ENCODE measurements around the gene PRKN.
"Not testable (repeated sequence)": the region's sequence is repeated elsewhere in the genome, so short reads cannot be mapped to it uniquely, and the experiment has no call there.

Gene PRKN

DNA sequence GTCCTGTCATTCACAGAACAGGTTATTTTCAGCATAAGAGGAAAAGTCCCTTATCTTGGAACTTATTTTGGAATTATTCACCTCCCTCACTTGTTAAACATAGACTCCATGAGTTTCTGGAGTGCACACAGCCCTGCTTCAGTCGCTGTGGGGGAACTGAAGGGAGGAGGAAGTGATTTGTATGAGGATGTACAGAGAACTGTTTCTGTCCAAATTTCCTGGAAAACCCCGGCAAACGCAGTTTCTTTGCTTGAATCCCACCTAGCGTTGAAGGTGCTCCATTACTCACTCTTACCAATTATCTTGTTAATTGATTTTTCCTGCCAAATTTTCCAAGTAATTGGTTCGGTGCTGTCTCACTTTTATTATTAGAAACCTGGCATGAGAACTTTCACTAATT, 1375.7 kb downstream of the PRKN start:
- DNase-seq = no peak

GRCh38 chr6:161349886-161350285, 1377.7 kb downstream of the PRKN start:
- no peak for DNase-seq

DNA sequence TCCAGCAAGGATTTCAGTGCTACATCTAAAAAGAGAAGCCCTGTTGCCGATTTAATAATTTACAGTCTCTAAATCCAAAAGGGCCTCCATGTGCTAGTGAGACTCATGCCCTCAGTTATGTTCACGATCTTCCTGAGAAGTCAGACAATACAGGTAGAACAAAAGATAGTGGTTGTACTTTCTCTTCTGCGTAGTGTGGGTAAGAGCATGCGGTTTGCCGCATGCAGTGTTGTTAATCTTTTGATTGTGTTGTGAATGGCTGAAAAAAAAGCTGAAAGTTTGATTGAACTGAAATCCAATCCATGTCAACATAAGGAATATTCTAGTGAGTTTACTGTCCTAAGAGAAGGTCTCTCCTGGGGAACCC, 1379.0 kb downstream of the PRKN start:
- no peak for DNase-seq

DNA sequence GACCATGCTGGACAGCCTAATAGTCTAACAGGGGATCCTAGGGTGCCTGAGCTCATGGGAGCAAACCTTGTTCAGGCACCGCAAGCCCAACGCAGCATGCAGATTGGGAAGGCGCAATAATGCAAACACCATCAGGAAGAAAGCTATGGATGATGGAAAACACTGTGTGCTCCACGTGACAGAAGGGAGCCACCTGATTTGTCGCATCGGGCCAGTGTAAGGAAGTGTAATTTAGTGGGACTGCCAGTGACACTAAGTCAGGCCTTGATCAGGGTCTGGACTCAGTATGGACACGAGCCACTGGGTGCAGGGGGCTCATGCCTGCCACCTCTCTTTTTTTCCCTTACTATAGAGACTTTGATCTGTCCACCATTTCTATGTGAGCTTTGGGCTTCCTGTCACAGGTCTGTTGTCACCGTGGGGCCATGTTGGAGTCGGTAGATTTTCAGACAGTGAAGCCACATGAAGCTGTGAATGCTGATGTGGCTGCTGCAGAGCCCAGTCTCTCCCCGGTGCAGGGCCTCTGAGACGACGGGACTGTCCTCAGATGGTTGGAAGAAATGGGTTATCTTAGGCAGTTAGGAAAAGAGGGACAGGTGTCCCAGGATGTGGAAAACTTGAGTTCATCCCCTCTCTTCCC, 1379.5 kb downstream of the PRKN start:
- DNase-seq = no peak

GRCh38 chr6:161347125-161347524, 1380.4 kb downstream of the PRKN start:
- DNase-seq = no peak

GRCh38 chr6:161346717-161347116, 1380.8 kb downstream of the PRKN start:
- no peak for DNase-seq

- no peak for DNase-seq
Measured at GRCh38 chr6:161344626-161345025, 1382.9 kb downstream of the PRKN start.

DNA sequence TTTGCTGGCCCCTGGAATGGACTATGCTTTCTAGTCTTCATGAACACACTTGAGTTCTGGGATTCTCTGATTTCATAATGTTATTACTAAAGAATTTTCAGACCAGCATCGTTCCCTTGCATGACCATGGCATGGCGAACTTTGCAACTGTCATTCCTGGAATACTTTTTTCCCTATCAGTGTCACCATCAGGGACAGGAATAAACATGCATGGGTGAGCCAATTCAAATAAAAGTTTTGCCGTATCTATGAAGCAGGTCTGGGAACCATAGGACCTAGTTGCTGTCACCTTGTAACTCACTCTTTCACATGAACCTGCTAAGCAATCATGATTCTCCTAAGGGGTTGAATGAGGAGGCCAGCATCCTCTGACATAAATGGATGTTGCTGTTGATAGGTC, 1385.5 kb downstream of the PRKN start:
- DNase-seq = no peak

- no peak for DNase-seq
Measured at GRCh38 chr6:161341638-161342037, 1385.9 kb downstream of the PRKN start.

GRCh38 chr6:161338015-161338414, 1389.6 kb downstream of the PRKN start:
- no peak for DNase-seq

- no peak for DNase-seq
Measured at GRCh38 chr6:161336479-161336878, 1391.1 kb downstream of the PRKN start.

GRCh38 chr6:161333410-161333809, 1394.2 kb downstream of the PRKN start:
- no peak for DNase-seq

DNA sequence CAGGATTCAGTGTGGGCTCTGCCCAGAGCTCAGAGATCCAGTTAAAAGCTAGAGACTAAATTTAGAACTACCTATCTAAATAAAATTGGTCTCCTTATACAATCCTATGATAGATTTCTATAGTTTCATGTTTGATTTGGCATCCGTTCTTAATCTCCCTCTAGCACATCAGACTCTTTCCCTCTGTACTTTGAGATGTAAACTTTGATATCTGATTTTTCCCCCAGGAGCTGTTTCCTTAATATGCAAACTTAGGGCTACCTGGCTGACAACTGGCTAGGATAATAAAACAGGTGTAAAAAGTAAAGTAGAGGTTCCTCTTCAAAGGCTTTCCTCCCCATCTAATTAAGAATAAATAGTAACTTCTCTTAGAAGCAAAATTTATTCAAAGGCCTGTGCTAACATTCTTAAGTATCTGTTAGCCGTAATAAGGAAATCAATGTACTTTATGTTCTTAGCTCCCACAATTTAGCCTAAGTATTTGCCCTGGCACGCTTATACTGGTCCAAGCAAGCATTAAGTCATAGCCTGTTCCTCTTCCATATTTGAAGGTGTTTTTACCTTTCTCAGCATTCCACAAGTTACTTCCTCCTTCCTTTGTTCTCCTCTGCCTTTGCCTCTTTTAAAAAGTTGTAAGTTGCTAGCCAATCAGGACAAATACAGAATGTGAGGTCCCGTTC, 1396.0 kb downstream of the PRKN start:
- not testable (repeated sequence) for DNase-seq

GRCh38 chr6:161327360-161327953, 1400.1 kb downstream of the PRKN start:
- no peak for DNase-seq

- no peak for DNase-seq
Measured at GRCh38 chr6:161319231-161319630, 1408.3 kb downstream of the PRKN start.

DNA sequence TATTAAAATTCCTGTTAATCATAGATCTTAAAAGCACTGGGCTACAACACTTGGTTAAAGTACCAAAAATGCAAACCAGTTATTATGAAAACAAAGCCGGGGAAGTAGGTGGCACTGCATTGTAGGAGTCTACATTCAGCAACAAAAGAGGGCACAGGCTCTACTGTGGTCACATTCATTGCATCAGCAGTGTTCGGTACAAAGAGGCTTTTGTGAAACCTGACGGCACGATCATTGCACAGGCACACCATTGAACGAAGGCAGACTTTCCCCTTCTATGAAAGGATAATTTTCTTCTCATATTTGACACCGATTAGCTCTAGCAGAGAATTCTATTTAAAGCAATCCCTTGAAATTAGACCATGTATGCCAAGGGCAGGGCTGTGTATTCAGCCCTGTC, 1409.1 kb downstream of the PRKN start:
- no peak for DNase-seq

- DNase-seq = no peak
Measured at GRCh38 chr6:161316531-161316930, 1411.0 kb downstream of the PRKN start.

- not testable (repeated sequence) for DNase-seq
Measured at GRCh38 chr6:161315246-161315917, 1412.2 kb downstream of the PRKN start.

- not testable (repeated sequence) for DNase-seq
Measured at GRCh38 chr6:161314541-161315245, 1412.9 kb downstream of the PRKN start.

DNA sequence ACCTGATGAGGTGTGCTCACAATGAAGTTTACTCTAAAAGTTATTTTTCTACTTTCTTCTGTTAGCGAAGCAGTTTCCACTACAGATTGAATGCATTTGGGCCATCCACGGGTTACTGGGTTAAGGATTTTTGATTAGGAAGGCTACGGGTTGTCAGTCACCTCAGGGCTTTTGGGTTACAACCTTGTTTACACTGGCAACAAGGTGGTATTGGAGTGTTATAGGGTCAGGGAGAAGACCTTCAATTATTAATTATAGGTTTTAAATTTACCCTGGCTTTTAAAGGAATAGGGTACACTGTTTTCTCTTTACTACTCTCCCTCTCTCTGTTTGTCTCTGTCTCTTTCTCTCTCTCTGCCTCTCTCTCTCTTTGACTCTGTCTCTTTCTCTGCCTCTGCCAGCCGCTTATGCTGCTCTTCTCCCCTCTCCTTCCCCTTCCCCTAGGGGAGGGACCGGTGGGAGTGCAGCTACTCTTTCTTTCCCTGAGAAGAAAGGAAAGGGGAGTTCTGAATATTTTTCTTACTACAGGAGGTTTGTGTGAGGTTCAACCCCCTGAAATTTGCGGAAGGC, 1413.5 kb downstream of the PRKN start:
- no peak for DNase-seq

- not testable (repeated sequence) for DNase-seq
Measured at GRCh38 chr6:161313475-161313874, 1414.1 kb downstream of the PRKN start.

DNA sequence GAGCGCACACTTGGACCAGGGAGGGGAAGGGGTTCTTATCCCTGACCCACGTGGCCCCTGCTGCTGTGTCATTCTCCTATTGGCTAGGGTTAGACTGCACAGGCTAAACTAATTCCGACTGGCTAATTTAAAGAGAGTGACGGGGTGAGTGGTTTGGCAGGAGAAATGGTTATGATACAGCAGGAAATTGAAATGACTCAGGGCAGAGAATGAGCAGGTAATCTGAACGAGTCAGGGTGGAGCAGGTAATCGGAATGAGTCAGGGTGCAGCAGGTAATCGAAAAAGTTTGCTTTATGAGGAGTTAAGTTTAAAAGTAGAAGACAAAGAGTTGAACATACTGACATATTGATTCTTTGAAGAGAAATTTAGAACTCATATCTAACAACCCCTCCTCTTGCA, 1417.8 kb downstream of the PRKN start:
- DNase-seq = not testable (repeated sequence)
